ENCODE results near the gene ICA1L.
"Not testable (repeated sequence)": the region's sequence is repeated elsewhere in the genome, so short reads cannot be mapped to it uniquely, and the experiment has no call there.

ICA1L gene

GRCh38 chr2:202847693-202848524, 23.7 kb downstream of the ICA1L start:
- DNase-seq, result no peak

GRCh38 chr2:202844656-202845055, 26.9 kb downstream of the ICA1L start:
- no peak for DNase-seq

DNA sequence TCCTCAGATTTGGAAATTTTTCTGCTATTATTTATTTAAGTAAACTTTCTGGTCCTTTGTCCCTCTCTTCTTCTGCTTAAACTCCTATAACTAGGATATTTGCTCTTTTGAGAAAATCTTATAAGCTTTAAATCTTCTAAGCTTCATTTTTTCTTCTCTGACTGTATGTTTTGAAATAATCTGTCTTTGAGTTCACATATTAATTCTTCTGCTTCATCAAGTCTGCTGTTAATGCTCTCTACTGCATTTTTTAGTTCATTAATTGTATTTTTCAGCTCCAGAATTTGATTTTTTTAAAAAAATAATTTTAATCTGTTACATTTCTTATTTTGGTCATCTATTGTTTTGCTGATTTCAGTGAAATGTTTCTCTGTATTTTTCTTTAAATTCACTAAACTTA, 28.9 kb downstream of the ICA1L start:
- DNase-seq, result no peak

DNA sequence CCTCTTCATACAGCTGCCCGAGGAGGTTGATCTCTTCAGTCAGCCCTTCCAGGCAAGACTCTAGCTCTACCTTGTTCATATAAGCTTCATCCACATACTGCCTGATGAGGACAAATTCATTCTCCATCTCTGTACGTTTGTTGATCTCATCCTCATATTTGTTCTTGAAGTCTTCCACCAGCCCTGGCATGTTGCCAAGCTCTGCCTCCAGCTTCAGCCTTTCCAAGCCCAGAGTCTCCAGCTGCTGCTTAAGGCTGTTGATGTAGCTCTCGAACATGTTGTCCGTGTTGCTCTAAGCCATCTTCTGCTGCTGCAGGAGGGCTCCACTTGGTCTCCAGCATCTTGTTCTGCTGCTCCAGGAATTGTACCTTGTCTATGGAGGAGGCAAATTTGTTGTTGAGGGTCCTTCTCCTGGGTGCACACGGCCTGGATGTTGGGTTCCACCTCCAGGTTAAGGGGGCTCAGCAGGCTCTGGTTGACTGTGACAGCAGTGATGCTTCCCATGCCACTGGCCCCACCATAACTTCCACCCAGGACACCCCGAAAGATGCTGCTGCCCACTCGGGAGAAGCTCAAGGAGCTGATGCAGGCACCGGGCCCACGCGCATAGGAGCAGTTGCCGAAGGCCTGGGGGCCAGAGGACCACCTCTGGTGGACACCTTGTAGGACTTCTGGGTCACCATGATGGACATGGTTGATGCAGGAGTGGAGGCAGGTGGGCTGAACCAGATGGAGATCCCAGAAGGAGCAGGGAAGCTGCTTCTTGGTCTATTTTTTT, 30.3 kb downstream of the ICA1L start:
- DNase-seq, result no peak

GRCh38 chr2:202831242-202832220, 40.0 kb downstream of the ICA1L start:
- DNase-seq, result peak; percentile 30 to 33

DNA sequence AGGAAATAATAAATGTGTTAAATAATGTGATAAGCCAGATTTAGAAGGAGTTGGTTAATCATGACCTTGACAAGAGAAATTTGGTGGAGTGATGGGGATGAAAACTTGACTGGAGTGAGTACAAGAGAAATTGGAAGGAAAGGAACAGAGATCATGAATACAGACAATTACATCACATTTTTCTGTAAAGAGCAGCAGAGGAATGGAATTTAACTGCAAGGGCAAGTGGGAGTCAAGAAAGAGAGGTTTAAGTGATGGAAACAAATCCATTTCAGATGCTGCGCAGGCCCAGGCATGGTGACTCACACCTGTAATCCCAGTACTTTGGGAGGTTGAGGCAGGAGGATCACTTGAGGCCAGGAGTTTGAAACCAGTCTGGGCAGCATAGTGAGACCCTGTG, 46.7 kb downstream of the ICA1L start:
- no peak for DNase-seq

DNA sequence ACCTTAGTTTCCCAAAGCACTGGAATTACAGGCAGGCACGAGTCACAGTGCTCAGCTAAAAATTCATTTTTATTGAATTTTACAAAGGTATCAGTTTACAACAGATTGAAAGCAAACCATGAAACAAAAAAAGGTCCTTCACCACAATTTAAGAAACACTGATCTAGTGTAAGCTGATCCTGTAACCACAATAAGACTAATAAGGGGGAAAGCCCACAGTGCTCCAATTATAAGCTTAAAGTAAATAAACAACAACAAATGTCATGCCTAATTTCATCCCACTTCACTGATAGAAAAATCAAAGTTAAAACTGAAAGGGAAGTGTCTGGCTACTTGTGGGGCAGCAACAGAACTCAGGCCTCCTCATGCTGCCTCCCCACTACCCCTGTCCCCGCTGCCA, 49.2 kb downstream of the ICA1L start:
- no peak for DNase-seq

DNA sequence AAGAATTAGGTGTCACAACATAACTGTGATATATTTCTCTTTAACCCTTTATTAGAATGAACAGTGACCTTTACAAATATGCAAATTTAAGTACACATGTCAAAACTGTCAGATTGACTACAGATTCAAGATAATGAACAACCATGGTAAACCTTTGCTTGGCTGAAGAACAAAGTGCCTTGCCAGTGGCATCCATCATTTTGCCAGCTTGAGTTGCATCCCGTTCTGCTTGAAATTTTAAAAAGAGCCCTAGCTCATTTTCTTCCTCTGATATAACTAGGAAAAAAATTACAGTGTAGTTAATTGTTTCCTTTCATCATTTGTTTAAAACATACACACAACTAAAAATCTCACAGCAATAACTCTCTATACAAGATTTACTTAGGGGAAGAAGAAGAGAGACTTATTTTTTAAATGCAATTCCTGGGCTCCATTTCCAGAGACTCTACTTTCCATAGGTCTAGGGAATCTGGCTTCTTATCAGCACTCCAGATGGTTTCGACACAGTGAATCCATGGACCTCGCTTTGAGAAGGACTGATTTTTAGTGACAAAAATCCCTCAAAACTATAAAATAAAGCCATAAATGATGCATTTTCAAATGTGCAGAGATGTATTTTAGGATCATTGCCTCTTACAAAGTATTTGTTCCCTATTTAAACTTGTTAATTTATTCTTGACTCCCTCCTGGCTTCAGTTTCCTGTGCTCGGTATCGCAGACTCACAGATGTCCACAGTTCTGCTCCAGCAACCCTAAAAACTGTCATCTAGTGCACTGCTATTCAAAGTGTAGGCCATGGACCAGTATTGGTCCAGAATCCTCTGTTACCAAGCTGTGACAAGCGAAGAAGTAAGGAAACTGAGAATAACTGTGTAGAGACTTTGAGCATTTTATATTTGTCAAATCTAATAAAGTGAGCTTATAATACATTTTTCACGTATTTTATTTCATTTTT, 50.1 kb downstream of the ICA1L start:
- DNase-seq, result no peak

GRCh38 chr2:202818321-202818720, 53.2 kb downstream of the ICA1L start:
- DNase-seq, result no peak

DNA sequence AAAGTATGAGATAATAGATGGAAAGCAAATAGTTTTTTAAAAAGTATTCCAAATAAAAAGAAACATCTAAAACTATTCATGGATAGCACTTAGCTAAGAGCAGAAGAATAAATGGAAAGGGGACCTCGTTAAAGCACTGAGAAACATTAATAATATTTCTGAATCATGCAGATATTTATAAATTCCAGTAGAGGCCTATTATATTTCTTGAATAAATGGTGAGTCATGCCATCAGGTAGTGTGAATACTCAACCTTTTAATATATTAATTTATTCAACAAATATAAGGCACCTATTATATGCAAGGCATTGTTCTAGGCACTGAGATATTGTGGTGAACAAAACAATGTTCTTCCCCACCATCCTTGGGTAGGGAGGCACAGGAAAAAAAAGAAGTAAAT, 53.8 kb downstream of the ICA1L start:
- DNase-seq, result no peak

GRCh38 chr2:202815548-202816360, 55.8 kb downstream of the ICA1L start:
- no peak for DNase-seq

DNA sequence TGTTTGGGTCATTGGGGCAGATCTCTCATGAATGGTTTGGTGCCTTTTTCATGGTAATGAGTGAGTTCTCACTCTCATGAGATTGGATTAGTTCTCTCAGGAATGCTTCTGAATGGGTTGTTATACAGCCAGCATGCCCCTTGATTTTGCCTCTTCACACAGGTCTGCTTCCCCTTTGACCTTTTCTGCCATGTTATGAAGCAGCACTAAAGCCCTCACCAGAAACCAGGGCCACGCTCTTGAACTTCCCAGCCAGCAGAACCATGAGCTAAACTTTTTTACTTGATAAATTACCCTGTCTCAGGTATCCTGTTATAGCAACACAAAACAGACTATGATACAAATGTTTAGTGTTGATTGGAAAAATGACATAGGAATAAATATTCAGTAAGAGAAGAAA, 57.3 kb downstream of the ICA1L start:
- no peak for DNase-seq

GRCh38 chr2:202813387-202813786, 58.2 kb downstream of the ICA1L start:
- DNase-seq, result no peak

DNA sequence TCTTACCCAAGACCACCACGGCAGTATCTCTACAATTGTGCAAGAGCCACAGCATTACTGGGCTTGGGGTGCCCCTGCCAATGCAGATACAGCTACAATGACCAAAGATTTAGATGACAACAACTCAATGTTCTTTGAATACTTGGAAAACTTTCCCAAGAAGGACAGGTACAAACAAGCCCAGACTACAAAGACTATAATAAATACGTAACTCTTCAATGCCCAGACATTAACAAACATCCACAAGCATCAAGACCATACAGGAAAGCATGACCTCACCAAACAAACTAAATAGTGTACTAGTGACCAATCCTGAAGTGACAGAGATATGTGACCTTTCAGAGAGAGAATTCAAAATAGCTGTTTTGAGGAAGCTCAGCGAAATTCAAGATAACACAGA, 62.8 kb downstream of the ICA1L start:
- no peak for DNase-seq

DNA sequence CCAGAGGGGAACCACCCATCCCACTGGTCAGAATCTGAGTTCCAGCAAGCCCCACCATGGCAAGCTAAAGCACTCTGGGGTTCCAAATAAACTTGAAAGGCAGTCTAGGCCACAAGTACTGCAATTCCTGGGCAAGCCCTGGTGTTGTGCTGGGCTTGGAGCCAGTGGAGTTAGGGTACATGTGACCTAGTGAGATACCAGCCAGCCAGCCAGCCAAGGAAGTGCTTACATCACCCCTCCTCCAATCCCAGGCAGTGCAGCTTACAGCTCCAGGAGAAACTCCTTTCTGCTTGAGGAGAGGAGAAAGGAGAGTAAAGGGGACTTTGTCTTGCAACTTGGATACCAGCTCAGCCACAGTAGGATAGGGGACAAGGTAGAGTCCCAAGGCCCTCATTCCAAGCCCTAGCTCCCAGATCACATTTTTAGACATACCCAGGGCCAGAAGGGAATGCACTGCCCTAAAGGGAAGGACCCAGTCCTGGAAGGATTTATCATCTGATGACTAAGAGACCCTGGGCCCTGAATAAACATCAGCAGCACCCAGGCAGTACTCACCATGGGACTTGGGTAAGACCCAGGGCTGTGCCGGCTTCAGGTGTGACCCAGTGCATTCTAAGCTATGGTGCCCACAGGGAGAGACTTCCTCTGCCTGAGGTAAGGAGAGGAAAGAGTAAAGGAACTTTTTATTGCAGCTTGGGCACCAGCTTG, 64.0 kb downstream of the ICA1L start:
- not testable (repeated sequence) for DNase-seq

GRCh38 chr2:202805911-202806310, 65.7 kb downstream of the ICA1L start:
- DNase-seq, result not testable (repeated sequence)

- DNase-seq, result no peak
Observed at GRCh38 chr2:202797944-202798343, 73.6 kb downstream of the ICA1L start.

- no peak for DNase-seq
Observed at GRCh38 chr2:202790676-202791075, 80.9 kb downstream of the ICA1L start.

- DNase-seq, result no peak
Observed at GRCh38 chr2:202786842-202787241, 84.7 kb downstream of the ICA1L start.

DNA sequence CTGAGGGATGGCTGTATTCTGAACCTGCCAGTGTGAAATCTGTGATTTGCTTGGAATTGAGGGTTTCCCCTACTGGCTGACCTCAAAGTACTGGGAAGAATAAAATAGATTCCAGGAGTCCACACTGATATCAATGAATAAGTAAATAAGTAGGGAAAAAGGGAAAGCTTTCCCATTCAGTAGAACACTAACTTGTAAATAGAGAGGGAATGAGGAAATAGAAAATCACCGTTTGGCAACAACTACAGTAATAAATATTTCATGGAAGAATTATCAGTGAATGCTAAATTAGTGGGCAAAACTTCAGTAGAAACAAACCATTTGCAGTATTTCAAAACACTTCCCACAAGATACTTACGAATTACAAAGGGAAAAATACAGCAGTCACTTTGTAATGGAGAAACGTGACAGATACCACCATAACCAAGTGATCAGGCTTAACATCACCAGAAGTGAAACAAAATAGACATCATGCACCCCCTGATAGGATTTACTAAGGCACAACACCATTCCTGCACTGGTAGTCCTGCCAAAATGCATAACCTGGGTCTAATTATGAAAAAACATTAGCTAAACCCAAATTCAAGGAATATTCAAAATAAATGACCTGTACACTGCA, 88.5 kb downstream of the ICA1L start:
- DNase-seq, result no peak
